GM12878 (cell line): ENCODE data around the gene NPAS3. TPM values are rescaled to one million over a fixed set of nuclear protein-coding genes. Genes with fewer than 3 reads are reported as not detected.

ENCODE experiments used
- ATAC-seq: fragments of 200-7000 bp; cut with Tn5 transposase; 3 replicates; pipeline ENCODE4 v1.9.1; 2020; ENCODE audit warnings: mild to moderate bottlenecking, moderate library complexity
- BruUV-seq: library from RNA; stranded (reverse); fragments of 400-500 nt; replicated peaks from 2 replicates; lab custom pipeline; 2021; lab: Mats Ljungman, UMichigan
- CTCF ChIA-PET: fragments of 300-600 bp; sonication (Branson Sonifier 250); formaldehyde crosslinking; extraction: SDS; loops from one replicate; lab custom pipeline; 2021; ENCODE audit warnings: inconsistent platforms; lab: Yijun Ruan, JAX
- POLR2A ChIA-PET: fragments of 350-600 bp; formaldehyde crosslinking; extraction: SDS; loops from one replicate; lab custom pipeline; 2021; ENCODE audit warnings: inconsistent platforms; lab: Charles Lee
- RAD21 ChIA-PET: fragments of 300-600 bp; sonication (Branson Sonifier 250); formaldehyde crosslinking; loops from one replicate; lab custom pipeline; 2023; ENCODE audit warnings: antibody characterized with exemption; ENCODE audit not compliant: unreplicated experiment; lab: Charles Lee
- SMC1A ChIA-PET: fragments of 300-600 bp; sonication (Branson Sonifier 250); formaldehyde crosslinking; loops from one replicate; lab custom pipeline; 2023; ENCODE audit not compliant: unreplicated experiment, uncharacterized antibody; lab: Charles Lee
- DNase-seq: peaks from one replicate; pipeline ENCODE4 v3.0.0-alpha.2; 2011; ENCODE audit warnings: low read depth, low spot score
- FAIRE-seq: peaks from 3 replicates; lab custom pipeline; 2011; peaks lifted over from hg19 to GRCh38; lab: Jason Lieb, UNC
- H2AFZ ChIP-seq: 2 replicates; pipeline ENCODE4 v1.6.0; 2011; ENCODE audit warnings: low read depth, low read length, control low read depth; ENCODE audit not compliant: control insufficient read depth
- H3K27ac ChIP-seq: 2 replicates; pipeline ENCODE4 v1.5.1; 2011; ENCODE audit warnings: control low read depth; ENCODE audit not compliant: control insufficient read depth, insufficient read depth
- H3K27me3 ChIP-seq, 2 experiments: replicated peaks in 1 of 2; 2 replicates each; pipeline versions ENCODE4 v1.6.0 to v1.6.1; 2011; ENCODE audit warnings: low read length in 1 of 2; ENCODE audit not compliant: control insufficient read depth in 2 of 2, insufficient read depth in 2 of 2
- H3K36me3 ChIP-seq, 2 experiments: 2 replicates each; pipeline ENCODE4 v1.5.1; 2011; ENCODE audit warnings: low read length in 1 of 2; ENCODE audit not compliant: control insufficient read depth in 2 of 2, insufficient read depth in 2 of 2
- H3K4me1 ChIP-seq: 2 replicates; pipeline ENCODE4 v1.6.1; 2011; ENCODE audit warnings: mild to moderate bottlenecking, low read length, moderate library complexity, mixed read lengths; ENCODE audit not compliant: control insufficient read depth, insufficient read depth
- H3K4me2 ChIP-seq: 2 replicates; pipeline ENCODE4 v1.6.0; 2011; ENCODE audit warnings: control low read depth; ENCODE audit not compliant: control insufficient read depth, insufficient read depth
- H3K4me3 ChIP-seq: fragments of 200-600 bp; sonication (generic); 2 replicates; pipeline ENCODE4 v1.5.1; 2016
- H3K79me2 ChIP-seq: 2 replicates; pipeline ENCODE4 v1.6.0; 2011; ENCODE audit warnings: low read length; ENCODE audit not compliant: control insufficient read depth, insufficient read depth
- H3K9ac ChIP-seq: 2 replicates; pipeline ENCODE4 v1.8.0; 2011; ENCODE audit warnings: low read length, control low read depth, mixed read lengths; ENCODE audit not compliant: control insufficient read depth, insufficient read depth
- H3K9me3 ChIP-seq: replicated peaks from 3 replicates; pipeline ENCODE4 v1.5.1; 2011; ENCODE audit warnings: mild to moderate bottlenecking, low read length; ENCODE audit not compliant: control insufficient read depth, insufficient read depth
- H4K20me1 ChIP-seq: 2 replicates; pipeline ENCODE4 v1.6.0; 2011; ENCODE audit not compliant: control insufficient read depth, insufficient read depth
- BMI1 ChIP-seq: fragments of 450-650 bp; IDR thresholded peaks from 2 replicates; pipeline ENCODE4 v1.6.1; 2016; ENCODE audit warnings: mild to moderate bottlenecking, moderate library complexity, borderline replicate concordance
- BRCA1 ChIP-seq: IDR thresholded peaks from 2 replicates; pipeline ENCODE4 v1.6.1; 2011; ENCODE audit warnings: low read depth, low read length, improper control_type of control experiment
- CHD4 ChIP-seq: fragments of 200-600 bp; sonication (generic); IDR thresholded peaks from 2 replicates; pipeline ENCODE4 v1.6.1; 2016; ENCODE audit warnings: mild to moderate bottlenecking
- HDAC6 ChIP-seq: fragments of 200-600 bp; sonication (generic); IDR thresholded peaks from one replicate; pipeline ENCODE4 v1.8.0; 2017; ENCODE audit warnings: antibody characterized with exemption; ENCODE audit not compliant: unreplicated experiment
- SIN3A ChIP-seq: IDR thresholded peaks from 2 replicates; pipeline ENCODE4 v1.6.1; 2012; ENCODE audit warnings: low read depth, low read length, improper control_type of control experiment
- SUZ12 ChIP-seq: fragments of 200-600 bp; sonication (generic); IDR thresholded peaks from one replicate; pipeline ENCODE4 v1.6.1; 2018; ENCODE audit warnings: antibody characterized with exemption, mild to moderate bottlenecking; ENCODE audit not compliant: unreplicated experiment
- WGBS: methylation state at CpG from one replicate; pipeline ENCODE4 v1.1.6; 2016; ENCODE audit warnings: low lambda C conversion rate; ENCODE audit not compliant: insufficient replicate concordance, insufficient coverage; ENCODE audit errors: missing lambda C conversion rate; 5-methylcytosine and 5-hydroxymethylcytosine counted together
- in situ Hi-C: fragments of 300-500 bp; cut with MboI; formaldehyde crosslinking; loops from 9 replicates; pipeline ENCODE4 v1.14.3; 2018; ENCODE audit warnings: mixed read lengths
- intact Hi-C: fragments of 100-400 bp; cut with micrococcal nuclease; formaldehyde crosslinking; loops from one replicate; pipeline ENCODE4 v1.14.2; 2022; ENCODE audit not compliant: unreplicated experiment
- polyA plus RNA-seq, 11 experiments: library from polyadenylated mRNA; depleted of rRNA in 4 of 11; unstranded in 6 of 11; stranded (reverse) in 5 of 11; fragments of >200 nt; fragmentation: Nextera tagmentation in 4 of 11; fragmentation: Illumina TruSeq in 1 of 11; extraction: Ambion mirVana in 4 of 11; extraction: Trizol in 1 of 11; gene quantifications; 1 replicate in 1 of 11; 2 replicates in 10 of 11; pipeline versions ENCODE4 v1.2.1 to v1.2.3, GENCODE V29; 2011 to 2016; ENCODE audit warnings: inconsistent platforms in 2 of 11, missing spikeins in 2 of 11, low read depth in 1 of 11
- total RNA-seq, 4 experiments: library from RNA; depleted of rRNA in 3 of 4; stranded (reverse); fragments of >200 nt in 3 of 4; fragmentation: Illumina TruSeq in 1 of 4; extraction: Trizol in 1 of 4; gene quantifications; 2 replicates each; pipeline versions ENCODE4 v1.2.1 to v1.2.3, GENCODE V29; 2013 to 2021
- TF ChIP-seq, protein P1 (sequence below): fragments of 450-650 bp; formaldehyde crosslinking; IDR thresholded peaks from 2 replicates; pipeline ENCODE4 v1.5.0; 2022; ENCODE audit warnings: mild to moderate bottlenecking, missing genetic modification characterization
- TF ChIP-seq, protein P2 (sequence below): fragments of 450-650 bp; IDR thresholded peaks from 2 replicates; pipeline ENCODE4 v1.6.1; 2017; ENCODE audit warnings: antibody characterized with exemption, mild to moderate bottlenecking, moderate library complexity
- TF ChIP-seq, protein P3 (sequence below): fragments of 450-650 bp; IDR thresholded peaks from 2 replicates; pipeline ENCODE4 v1.6.1; 2017; ENCODE audit warnings: mild to moderate bottlenecking, moderate library complexity
- TF ChIP-seq, protein P4 (sequence below), 3 experiments: IDR thresholded peaks in 2 of 3; conservative IDR thresholded peaks in 1 of 3; 2 replicates each; pipeline ENCODE4 v1.5.1; 2011; ENCODE audit warnings: low read depth in 3 of 3, low read length in 3 of 3, mild to moderate bottlenecking in 3 of 3, control low read depth in 2 of 3, moderate library complexity in 2 of 3, inconsistent platforms in 1 of 3, mixed read lengths in 1 of 3; ENCODE audit not compliant: control insufficient read depth in 2 of 3, insufficient read depth in 1 of 3; ENCODE audit errors: extremely low read depth in 1 of 3

The NPAS3 gene
- total and polyA plus RNA-seq, 10 of the 15 experiments (the other 5 are each of a cell fraction or from before 2014, with no cell fraction given), result under 0.01 to 2.7 (median 0.03) TPM; not detected in 6

DNA sequence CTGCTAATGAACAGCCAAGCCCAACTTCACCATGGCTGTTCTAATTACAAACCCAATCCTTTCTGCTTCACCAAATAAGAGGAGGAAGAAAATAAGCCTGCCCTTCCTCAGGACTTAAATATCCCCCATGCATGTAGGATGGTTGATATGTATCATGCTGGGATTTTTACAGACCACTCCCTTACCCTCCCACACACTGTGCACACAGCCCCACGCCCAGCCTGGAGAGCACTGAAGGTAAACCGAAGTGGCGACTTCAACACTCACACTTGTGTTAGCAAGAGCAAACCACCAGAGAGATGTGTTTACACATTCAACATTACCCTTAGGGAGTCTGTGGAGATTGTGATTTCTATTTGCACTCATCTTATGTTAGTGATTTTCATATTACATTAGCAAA, 771.0 kb downstream of the NPAS3 start (continued):
- TF ChIP-seq, protein P1, sequence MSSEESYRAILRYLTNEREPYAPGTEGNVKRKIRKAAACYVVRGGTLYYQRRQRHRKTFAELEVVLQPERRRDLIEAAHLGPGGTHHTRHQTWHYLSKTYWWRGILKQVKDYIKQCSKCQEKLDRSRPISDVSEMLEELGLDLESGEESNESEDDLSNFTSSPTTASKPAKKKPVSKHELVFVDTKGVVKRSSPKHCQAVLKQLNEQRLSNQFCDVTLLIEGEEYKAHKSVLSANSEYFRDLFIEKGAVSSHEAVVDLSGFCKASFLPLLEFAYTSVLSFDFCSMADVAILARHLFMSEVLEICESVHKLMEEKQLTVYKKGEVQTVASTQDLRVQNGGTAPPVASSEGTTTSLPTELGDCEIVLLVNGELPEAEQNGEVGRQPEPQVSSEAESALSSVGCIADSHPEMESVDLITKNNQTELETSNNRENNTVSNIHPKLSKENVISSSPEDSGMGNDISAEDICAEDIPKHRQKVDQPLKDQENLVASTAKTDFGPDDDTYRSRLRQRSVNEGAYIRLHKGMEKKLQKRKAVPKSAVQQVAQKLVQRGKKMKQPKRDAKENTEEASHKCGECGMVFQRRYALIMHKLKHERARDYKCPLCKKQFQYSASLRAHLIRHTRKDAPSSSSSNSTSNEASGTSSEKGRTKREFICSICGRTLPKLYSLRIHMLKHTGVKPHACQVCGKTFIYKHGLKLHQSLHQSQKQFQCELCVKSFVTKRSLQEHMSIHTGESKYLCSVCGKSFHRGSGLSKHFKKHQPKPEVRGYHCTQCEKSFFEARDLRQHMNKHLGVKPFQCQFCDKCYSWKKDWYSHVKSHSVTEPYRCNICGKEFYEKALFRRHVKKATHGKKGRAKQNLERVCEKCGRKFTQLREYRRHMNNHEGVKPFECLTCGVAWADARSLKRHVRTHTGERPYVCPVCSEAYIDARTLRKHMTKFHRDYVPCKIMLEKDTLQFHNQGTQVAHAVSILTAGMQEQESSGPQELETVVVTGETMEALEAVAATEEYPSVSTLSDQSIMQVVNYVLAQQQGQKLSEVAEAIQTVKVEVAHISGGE, result no peak
- TF ChIP-seq SUZ12, result no peak
- no peak for TF ChIP-seq BMI1

DNA sequence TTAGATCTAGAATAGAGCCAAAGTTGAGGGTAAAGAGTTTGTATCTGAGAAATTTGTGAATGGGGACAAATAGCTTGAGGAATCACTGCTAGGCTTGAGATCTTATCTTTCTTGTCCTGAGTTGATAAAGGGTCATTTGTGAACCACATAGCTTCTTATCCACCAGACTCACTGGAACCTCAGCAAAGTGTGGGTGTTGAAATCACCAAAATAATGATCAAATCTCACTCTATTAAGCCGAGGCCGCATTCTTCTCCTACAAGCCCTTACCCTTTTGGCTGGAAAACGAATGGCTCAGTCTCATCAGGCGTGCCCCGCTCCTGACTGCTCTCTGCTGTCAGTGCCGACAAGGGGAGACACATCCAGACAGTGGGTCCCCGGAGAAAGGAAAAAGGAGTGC, 771.6 kb downstream of the NPAS3 start:
- RAD21 ChIA-PET, result no interaction called here
- 6% methylated on average over 7 of the region's 7 CpGs for WGBS
- TF ChIP-seq, protein P2, sequence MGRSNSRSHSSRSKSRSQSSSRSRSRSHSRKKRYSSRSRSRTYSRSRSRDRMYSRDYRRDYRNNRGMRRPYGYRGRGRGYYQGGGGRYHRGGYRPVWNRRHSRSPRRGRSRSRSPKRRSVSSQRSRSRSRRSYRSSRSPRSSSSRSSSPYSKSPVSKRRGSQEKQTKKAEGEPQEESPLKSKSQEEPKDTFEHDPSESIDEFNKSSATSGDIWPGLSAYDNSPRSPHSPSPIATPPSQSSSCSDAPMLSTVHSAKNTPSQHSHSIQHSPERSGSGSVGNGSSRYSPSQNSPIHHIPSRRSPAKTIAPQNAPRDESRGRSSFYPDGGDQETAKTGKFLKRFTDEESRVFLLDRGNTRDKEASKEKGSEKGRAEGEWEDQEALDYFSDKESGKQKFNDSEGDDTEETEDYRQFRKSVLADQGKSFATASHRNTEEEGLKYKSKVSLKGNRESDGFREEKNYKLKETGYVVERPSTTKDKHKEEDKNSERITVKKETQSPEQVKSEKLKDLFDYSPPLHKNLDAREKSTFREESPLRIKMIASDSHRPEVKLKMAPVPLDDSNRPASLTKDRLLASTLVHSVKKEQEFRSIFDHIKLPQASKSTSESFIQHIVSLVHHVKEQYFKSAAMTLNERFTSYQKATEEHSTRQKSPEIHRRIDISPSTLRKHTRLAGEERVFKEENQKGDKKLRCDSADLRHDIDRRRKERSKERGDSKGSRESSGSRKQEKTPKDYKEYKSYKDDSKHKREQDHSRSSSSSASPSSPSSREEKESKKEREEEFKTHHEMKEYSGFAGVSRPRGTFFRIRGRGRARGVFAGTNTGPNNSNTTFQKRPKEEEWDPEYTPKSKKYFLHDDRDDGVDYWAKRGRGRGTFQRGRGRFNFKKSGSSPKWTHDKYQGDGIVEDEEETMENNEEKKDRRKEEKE, result no peak
- no peak for TF ChIP-seq SIN3A
- TF ChIP-seq HDAC6, result no peak
- TF ChIP-seq, protein P3, sequence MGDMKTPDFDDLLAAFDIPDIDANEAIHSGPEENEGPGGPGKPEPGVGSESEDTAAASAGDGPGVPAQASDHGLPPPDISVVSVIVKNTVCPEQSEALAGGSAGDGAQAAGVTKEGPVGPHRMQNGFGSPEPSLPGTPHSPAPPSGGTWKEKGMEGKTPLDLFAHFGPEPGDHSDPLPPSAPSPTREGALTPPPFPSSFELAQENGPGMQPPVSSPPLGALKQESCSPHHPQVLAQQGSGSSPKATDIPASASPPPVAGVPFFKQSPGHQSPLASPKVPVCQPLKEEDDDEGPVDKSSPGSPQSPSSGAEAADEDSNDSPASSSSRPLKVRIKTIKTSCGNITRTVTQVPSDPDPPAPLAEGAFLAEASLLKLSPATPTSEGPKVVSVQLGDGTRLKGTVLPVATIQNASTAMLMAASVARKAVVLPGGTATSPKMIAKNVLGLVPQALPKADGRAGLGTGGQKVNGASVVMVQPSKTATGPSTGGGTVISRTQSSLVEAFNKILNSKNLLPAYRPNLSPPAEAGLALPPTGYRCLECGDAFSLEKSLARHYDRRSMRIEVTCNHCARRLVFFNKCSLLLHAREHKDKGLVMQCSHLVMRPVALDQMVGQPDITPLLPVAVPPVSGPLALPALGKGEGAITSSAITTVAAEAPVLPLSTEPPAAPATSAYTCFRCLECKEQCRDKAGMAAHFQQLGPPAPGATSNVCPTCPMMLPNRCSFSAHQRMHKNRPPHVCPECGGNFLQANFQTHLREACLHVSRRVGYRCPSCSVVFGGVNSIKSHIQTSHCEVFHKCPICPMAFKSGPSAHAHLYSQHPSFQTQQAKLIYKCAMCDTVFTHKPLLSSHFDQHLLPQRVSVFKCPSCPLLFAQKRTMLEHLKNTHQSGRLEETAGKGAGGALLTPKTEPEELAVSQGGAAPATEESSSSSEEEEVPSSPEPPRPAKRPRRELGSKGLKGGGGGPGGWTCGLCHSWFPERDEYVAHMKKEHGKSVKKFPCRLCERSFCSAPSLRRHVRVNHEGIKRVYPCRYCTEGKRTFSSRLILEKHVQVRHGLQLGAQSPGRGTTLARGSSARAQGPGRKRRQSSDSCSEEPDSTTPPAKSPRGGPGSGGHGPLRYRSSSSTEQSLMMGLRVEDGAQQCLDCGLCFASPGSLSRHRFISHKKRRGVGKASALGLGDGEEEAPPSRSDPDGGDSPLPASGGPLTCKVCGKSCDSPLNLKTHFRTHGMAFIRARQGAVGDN, result no peak
- TF ChIP-seq BRCA1, result no peak
- TF ChIP-seq, protein P4, sequence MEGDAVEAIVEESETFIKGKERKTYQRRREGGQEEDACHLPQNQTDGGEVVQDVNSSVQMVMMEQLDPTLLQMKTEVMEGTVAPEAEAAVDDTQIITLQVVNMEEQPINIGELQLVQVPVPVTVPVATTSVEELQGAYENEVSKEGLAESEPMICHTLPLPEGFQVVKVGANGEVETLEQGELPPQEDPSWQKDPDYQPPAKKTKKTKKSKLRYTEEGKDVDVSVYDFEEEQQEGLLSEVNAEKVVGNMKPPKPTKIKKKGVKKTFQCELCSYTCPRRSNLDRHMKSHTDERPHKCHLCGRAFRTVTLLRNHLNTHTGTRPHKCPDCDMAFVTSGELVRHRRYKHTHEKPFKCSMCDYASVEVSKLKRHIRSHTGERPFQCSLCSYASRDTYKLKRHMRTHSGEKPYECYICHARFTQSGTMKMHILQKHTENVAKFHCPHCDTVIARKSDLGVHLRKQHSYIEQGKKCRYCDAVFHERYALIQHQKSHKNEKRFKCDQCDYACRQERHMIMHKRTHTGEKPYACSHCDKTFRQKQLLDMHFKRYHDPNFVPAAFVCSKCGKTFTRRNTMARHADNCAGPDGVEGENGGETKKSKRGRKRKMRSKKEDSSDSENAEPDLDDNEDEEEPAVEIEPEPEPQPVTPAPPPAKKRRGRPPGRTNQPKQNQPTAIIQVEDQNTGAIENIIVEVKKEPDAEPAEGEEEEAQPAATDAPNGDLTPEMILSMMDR (IDR thresholded peaks at IDR 0.05 in 2 of 3, conservative IDR thresholded peaks at IDR 0.05 in 1 of 3; ENCODE audit: control insufficient read depth in 2 of 3, extremely low read depth in 1 of 3, insufficient read depth in 1 of 3, low read depth in 3 of 3, low read length in 3 of 3), result no peak
- TF ChIP-seq CHD4, result no peak

More for the DNA sequence above, 771.6 kb downstream of the NPAS3 start:
- Histone ChIP-seq H3K9me3 (no peaks in the 10 kb centered on the region), H3K4me2 (no peak overlapping the region), H3K27me3 (0 out of 4 replicates have a peak, but pooled peaks cover 0 to 3% of the 10 kb centered on the region in 2 experiments), H3K4me3 (no peak overlapping the region), H3K36me3 (no peaks in the 10 kb centered on the region), H4K20me1 (no peaks in the 10 kb centered on the region), H3K4me1 (no peaks in the 10 kb centered on the region), H2AFZ (no peak overlapping the region), H3K9ac (no peak overlapping the region), H3K79me2 (no peaks in the 10 kb centered on the region), H3K27ac (no peak overlapping the region)
- DNase-seq (no peak), FAIRE-seq (no peak), ATAC-seq (no peak)
- ChIA-PET CTCF (no interaction called here), POLR2A (no interaction called here), SMC1A (interaction anchor here (0.6 to 0.8 kb wide), 2 partner anchors 13 to 74 kb away, joined by 3 read pairs; no protein-coding TSS in a partner anchor)
- intact Hi-C loops, result no loop called here
- BruUV-seq, result no TSS peak
- in situ Hi-C loops, result no loop called here
